ENCODE results near the gene SLC34A1.
A peak's percentile ranks its signal among the peaks of the same experiment; 100 is the strongest.
"Not testable (repeated sequence)": the region's sequence is repeated elsewhere in the genome, so short reads cannot be mapped to it uniquely, and the experiment has no call there.

Gene SLC34A1

GRCh38 chr5:177403792-177404640, 19.8 kb downstream of the SLC34A1 start:
- Mint-ChIP-seq H3K4me3 (peak overlapping the region; percentile 81), H3K4me1 (peaks cover 20% of the 10 kb centered on the region), H3K36me3 (no peaks in the 10 kb centered on the region), H3K27ac (no peak overlapping the region), H3K9me3 (no peaks in the 10 kb centered on the region), H3K27me3 (peaks cover 5% of the 10 kb centered on the region)

DNA sequence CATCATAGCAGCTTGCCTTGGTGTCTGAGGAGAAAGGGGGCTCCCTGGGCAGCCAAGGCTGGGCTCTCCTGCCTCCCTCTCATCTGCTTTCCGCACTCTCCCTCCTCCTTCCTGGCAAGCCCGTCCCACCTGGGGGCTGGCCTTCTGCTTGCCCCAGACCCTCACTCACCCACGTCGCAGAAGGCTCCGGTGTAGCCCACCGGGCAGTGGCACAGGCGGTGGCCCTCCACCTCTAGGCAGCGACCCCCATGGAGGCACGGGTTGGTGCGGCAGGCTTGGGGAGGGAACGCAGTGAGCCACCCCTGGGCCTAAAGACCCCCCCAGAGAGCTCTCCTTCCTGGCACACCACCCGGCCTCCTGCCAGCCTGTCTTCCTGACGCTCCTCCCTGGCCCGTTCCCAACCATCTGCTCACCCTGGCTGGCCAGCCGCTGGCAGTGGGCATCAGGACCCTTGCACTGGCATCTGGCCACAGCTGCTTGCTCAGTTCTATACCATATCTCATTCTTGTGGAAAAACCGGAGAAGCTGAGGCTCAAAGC, 20.5 kb downstream of the SLC34A1 start:
- Mint-ChIP-seq H3K4me1 (peaks cover 20% of the 10 kb centered on the region), H3K27me3 (peaks cover 5% of the 10 kb centered on the region), H3K36me3 (no peaks in the 10 kb centered on the region), H3K27ac (peak overlapping the region; percentile 62), H3K4me3 (peak overlapping the region; percentile 54), H3K9me3 (no peaks in the 10 kb centered on the region)

GRCh38 chr5:177405312-177405711, 21.1 kb downstream of the SLC34A1 start:
- H3K4me3 Mint-ChIP-seq = peak overlapping the region; percentile 30
- peaks cover 20% of the 10 kb centered on the region for H3K4me1 Mint-ChIP-seq
- H3K36me3 Mint-ChIP-seq = no peaks in the 10 kb centered on the region
- no peaks in the 10 kb centered on the region for H3K9me3 Mint-ChIP-seq
- peaks cover 5% of the 10 kb centered on the region for H3K27me3 Mint-ChIP-seq
- H3K27ac Mint-ChIP-seq = no peak overlapping the region

DNA sequence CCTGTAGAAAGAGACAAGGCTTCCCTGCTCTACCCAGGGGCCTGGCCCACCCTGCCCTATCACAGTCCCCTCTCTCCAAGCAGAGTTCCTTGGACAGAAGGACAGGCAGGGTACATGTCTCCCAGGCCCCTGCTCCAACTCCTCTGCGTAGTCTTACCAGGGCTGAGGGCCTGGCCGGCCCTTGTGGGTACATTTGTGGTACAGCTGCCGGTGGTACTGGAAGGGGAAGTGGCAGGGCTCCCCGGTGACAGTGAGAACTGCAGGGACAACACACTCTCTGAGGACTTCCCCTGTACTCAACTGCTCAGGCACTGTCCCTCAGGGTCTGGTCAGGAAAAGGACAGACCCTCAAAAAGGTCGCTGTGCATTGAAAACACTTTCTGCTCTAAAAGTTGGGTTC, 21.6 kb downstream of the SLC34A1 start:
- Mint-ChIP-seq H3K4me3 (no peak overlapping the region), H3K36me3 (no peaks in the 10 kb centered on the region), H3K9me3 (no peaks in the 10 kb centered on the region), H3K27me3 (peaks cover 5% of the 10 kb centered on the region), H3K27ac (no peak overlapping the region), H3K4me1 (peaks cover 25% of the 10 kb centered on the region)

DNA sequence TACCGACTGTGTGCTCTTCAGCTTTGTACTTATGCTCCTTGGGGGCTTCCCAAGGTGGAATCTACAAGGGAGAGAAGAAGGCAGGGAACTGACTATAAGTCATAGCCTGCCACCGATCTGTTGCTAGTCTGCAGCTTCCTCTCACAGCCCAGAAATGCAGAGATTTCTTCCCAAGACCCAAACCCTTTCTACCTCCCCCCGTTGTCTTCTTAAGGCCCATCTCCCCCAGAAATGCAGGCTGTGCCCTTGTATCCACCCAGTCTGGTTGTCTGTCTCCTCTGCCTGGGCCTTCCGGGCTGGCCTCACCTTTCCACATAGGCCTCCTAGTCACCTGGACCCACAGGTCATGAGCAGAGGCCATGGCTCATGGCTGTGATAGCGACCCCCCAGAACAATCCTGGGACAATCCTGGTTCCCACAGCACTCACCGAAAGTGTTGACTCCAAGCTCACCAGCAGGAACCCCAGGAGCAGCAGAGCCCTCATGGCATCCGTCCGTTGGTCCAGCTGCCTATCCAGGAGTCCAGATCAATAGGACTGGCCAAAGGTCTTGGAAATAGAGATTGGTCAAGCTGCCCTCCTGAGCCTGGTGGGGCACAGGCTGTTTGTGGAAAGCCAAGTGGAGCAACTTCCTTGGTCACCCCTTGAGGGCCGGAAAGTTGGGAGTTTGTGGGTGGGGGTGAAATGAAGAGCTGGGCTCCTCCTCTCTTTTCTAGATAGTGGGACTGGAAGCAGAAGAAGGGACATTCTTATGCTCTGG, 25.0 kb downstream of the SLC34A1 start, which contains the start of gene F12:
TSS of gene F12 (minus strand) at position 522 of the 759 bp plus-strand sequence. CDS start at position 485, 37 bp downstream.
- H3K27me3 Mint-ChIP-seq = no peaks in the 10 kb centered on the region
- H3K9me3 Mint-ChIP-seq = no peaks in the 10 kb centered on the region
- H3K4me3 Mint-ChIP-seq = no peak within 1 kb of the TSS
- H3K27ac Mint-ChIP-seq = no peak within 1 kb of the TSS
- peaks cover 26% of the 10 kb centered on the region for H3K4me1 Mint-ChIP-seq
- H3K36me3 Mint-ChIP-seq = no peaks in the 10 kb centered on the region

DNA sequence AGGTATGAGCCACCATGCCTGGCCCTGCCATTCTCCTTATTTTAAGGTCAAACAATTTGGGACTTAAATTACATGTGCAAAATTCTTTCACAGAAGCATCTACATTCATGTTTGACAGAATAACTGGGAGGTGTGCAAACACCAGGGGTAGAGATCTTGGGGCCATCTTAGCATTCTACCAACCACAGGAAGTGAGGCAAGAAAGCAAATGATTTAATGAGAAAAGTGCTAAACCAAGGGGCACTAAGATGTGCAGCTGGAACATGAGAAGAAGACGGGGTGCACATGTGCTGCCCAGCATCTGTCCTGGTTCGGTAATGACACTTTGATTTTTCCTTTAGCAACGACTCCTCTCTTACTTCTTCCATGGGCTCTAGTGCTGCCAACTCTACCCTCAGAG, 26.3 kb downstream of the SLC34A1 start:
- Mint-ChIP-seq H3K27me3 (no peaks in the 10 kb centered on the region), H3K4me1 (peaks cover 23% of the 10 kb centered on the region), H3K9me3 (no peaks in the 10 kb centered on the region), H3K36me3 (no peaks in the 10 kb centered on the region), H3K4me3 (no peak overlapping the region), H3K27ac (peak overlapping the region; percentile 43)

DNA sequence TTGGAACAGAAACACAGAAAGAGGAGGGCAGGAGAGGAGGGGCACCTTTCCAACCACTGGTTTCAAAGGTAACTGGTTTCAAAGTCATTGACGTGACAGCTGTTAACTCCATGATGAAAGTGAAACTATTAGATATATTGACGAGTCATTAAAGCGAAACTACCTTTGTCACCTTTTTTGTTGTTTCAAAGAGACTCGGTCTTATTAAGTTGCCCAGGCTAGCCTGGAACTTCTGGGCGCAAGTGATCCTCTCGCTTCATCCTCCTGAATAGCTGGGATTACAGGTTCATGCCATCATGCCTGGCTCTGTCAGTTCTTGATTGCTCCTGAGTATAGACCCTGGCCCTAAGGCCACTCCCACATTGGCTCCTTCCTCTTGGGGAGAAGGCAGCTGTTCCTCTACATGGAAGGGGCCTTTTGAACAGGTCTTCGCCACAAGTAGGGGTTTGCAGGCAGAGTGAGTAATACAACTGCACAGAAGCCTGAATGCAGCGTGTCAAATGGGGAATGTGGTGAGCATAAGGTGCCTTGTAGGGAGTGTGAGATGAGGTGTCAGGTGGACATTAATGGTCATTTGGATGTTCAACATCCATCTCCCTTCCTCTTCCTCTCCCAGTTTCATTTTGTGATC, 28.5 kb downstream of the SLC34A1 start:
- Mint-ChIP-seq H3K27me3 (no peaks in the 10 kb centered on the region), H3K36me3 (no peaks in the 10 kb centered on the region), H3K4me1 (peaks cover 27% of the 10 kb centered on the region), H3K4me3 (no peak overlapping the region), H3K27ac (no peak overlapping the region), H3K9me3 (no peaks in the 10 kb centered on the region)

DNA sequence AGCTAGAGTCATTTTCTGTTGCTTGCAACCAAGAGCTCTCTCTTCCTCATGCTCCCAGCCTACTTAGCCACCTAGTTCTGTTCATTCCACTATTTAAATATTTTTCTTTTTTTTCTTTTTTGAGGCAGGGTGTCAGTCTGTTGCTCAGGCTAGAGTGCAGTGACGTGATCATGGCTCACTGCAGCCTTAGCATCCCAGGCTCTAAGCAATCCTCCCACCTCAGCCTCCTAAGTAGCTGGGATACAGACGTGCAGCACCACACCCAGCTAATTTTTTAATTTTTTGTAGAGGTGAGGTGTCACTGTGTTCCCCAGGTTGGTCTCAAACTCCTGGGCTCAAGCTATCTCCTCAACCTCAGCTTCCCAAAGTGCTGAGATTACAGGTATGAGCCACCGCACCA, 30.2 kb downstream of the SLC34A1 start:
- H3K4me1 Mint-ChIP-seq = peaks cover 27% of the 10 kb centered on the region
- H3K9me3 Mint-ChIP-seq = no peaks in the 10 kb centered on the region
- H3K27ac Mint-ChIP-seq = no peak overlapping the region
- no peak overlapping the region for H3K4me3 Mint-ChIP-seq
- H3K27me3 Mint-ChIP-seq = no peaks in the 10 kb centered on the region
- H3K36me3 Mint-ChIP-seq = no peaks in the 10 kb centered on the region

DNA sequence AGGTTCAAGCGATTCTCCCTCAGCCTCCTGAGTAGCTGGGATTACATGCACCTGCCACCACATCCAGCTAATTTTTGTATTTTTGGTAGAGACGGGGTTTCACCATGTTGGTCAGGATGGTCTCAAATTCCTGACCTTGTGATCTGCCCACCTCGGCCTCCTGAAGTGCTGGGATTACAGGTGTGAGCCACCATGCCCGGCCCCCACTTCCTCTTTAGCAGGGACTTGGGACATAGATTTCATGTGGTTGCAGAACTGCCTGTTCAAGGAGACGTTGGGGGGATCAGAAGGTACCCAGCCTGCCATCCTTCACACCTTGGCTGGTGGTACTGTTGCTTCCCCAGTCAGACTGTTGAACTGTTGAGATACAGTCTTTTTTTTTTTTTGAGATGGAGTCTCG, 32.8 kb downstream of the SLC34A1 start:
- H3K9me3 Mint-ChIP-seq, H3K36me3 Mint-ChIP-seq: not testable (repeated sequence)

GRCh38 chr5:177419046-177419445, 34.8 kb downstream of the SLC34A1 start:
- Mint-ChIP-seq H3K4me1 (peaks cover 10% of the 10 kb centered on the region), H3K27me3 (no peaks in the 10 kb centered on the region), H3K4me3 (no peak overlapping the region), H3K9me3 (no peaks in the 10 kb centered on the region), H3K36me3 (no peaks in the 10 kb centered on the region), H3K27ac (peak overlapping the region; percentile 59)

More for the DNA sequence above, 32.8 kb downstream of the SLC34A1 start:
- H3K4me3 Mint-ChIP-seq, H3K27ac Mint-ChIP-seq, H3K27me3 Mint-ChIP-seq: not testable (repeated sequence)
- peaks cover 19% of the 10 kb centered on the region for H3K4me1 Mint-ChIP-seq

GRCh38 chr5:177420472-177420871, 36.2 kb downstream of the SLC34A1 start:
- H3K9me3 Mint-ChIP-seq, H3K27ac Mint-ChIP-seq, H3K36me3 Mint-ChIP-seq, H3K27me3 Mint-ChIP-seq, H3K4me3 Mint-ChIP-seq: not testable (repeated sequence)
- H3K4me1 Mint-ChIP-seq = peaks cover 11% of the 10 kb centered on the region

DNA sequence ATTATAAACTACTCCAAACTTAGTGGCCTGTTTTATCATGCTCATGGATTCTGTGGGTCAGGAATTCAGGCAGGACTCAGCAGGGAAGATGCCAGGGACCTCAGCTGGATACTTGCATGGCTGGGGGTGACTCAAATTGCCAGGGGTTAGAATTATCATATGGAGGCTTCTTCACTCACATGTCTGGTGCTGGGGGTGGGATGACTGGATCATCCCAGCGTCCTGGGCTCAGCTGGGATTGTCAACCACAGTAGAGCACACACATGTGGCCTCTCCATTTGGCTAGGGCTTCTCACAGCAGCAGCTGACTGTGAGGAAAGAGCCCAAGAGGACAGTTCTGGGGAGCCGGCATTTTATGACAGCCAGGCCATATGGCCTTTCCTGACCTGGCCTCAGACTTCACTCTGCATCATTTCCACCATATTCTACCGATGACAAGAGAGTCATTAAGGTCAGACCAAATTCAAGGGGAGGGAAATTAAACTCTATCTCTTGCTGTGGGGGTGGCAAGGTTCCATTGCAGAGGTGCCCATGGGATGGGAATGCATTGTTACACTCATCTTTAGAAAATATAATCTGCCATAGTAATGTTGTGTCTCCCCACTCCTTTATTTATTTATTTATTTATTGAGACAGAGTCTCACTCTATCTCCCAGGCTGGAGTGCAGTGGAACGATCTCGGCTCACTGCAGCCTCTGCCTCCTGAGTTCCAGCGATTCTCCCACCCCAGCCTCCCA, 37.0 kb downstream of the SLC34A1 start:
- Mint-ChIP-seq H3K27me3 (no peaks in the 10 kb centered on the region), H3K4me1 (peaks cover 15% of the 10 kb centered on the region), H3K27ac (peak overlapping the region; percentile 30), H3K9me3 (no peaks in the 10 kb centered on the region), H3K4me3 (no peak overlapping the region), H3K36me3 (peaks cover under 1% of the 10 kb centered on the region)

DNA sequence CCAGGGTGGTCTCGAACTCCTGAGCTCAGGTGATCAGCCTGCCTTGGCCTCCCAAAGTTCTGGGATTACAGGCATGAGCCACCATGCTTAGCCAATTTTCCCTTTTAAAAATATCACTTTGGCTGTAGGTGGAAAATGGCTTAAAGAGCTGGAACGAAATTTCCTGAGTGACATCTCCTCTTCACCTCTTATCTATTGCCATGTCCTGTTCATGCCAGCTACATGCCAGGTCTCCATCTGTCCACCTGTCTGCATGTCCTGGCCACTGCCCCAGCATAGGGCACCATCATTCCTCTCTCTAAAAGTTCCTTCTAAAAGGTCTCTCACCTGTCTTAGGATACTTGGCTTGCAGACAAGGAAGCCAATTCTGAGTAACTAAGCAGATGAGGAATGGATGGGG, 39.4 kb downstream of the SLC34A1 start:
- Mint-ChIP-seq H3K4me1 (peaks cover 26% of the 10 kb centered on the region), H3K36me3 (peaks cover 3% of the 10 kb centered on the region), H3K27ac (no peak overlapping the region), H3K27me3 (no peaks in the 10 kb centered on the region), H3K9me3 (no peaks in the 10 kb centered on the region), H3K4me3 (no peak overlapping the region)

- peak overlapping the region; percentile 97 for H3K4me3 Mint-ChIP-seq
- H3K4me1 Mint-ChIP-seq = peaks cover 42% of the 10 kb centered on the region
- no peaks in the 10 kb centered on the region for H3K9me3 Mint-ChIP-seq
- no peaks in the 10 kb centered on the region for H3K27me3 Mint-ChIP-seq
- H3K27ac Mint-ChIP-seq = peak overlapping the region; percentile 51
- H3K36me3 Mint-ChIP-seq = peaks cover 3% of the 10 kb centered on the region
Observed at GRCh38 chr5:177425196-177425800, 41.1 kb downstream of the SLC34A1 start.

All from activated naive CD4-positive, alpha-beta T cell treated with anti-CD3 and anti-CD28 coated beads, Interleukin-2, amount 50 U/mL, for 24 hours (primary cell).